K562 (cell line): ENCODE results near the gene HIGD1C. TPM values are rescaled to one million over a fixed set of nuclear protein-coding genes. Genes with fewer than 3 reads are reported as not detected.

Experiments
- ARID1B ChIP-seq: fragments of 450-650 bp; IDR thresholded peaks from 2 replicates; pipeline ENCODE4 v1.6.1; 2016; ENCODE audit warnings: antibody characterized with exemption, mild to moderate bottlenecking, inconsistent platforms
- ARNT ChIP-seq, 2 experiments: fragments of 450-650 bp; IDR thresholded peaks; 2 replicates each; pipeline ENCODE4 v1.6.1; 2016; ENCODE audit warnings: mild to moderate bottlenecking in 1 of 2
- BRF1 ChIP-seq: IDR thresholded peaks from 3 replicates; pipeline ENCODE4 v1.6.1; 2011; ENCODE audit warnings: borderline replicate concordance, mild to moderate bottlenecking; ENCODE audit not compliant: insufficient read length; ENCODE audit errors: extremely low read depth
- CBFA2T3 ChIP-seq: fragments of 450-650 bp; IDR thresholded peaks from 2 replicates; pipeline ENCODE4 v1.6.1; 2017
- CXXC5 ChIP-seq: fragments of 250-450 bp; sonication (Bioruptor Pico); IDR thresholded peaks from 2 replicates; pipeline ENCODE4 v1.8.0; 2022; ENCODE audit warnings: inconsistent platforms, mild to moderate bottlenecking, moderate library complexity
- ETV5 ChIP-seq: sonication (generic); formaldehyde crosslinking; IDR thresholded peaks from 2 replicates; pipeline ENCODE4 v1.4.0; 2020; ENCODE audit warnings: low read depth, mild to moderate bottlenecking, missing genetic modification reagents
- LCOR ChIP-seq: sonication (generic); formaldehyde crosslinking; IDR thresholded peaks from 2 replicates; pipeline ENCODE4 v1.8.0; 2022; ENCODE audit warnings: mild to moderate bottlenecking, missing genetic modification reagents
- MTA1 ChIP-seq: fragments of 450-650 bp; IDR thresholded peaks from 2 replicates; pipeline ENCODE4 v1.6.1; 2017; ENCODE audit warnings: borderline replicate concordance
- PATZ1 ChIP-seq: fragments of 250-450 bp; sonication (Bioruptor Pico); IDR thresholded peaks from 2 replicates; pipeline ENCODE4 v1.5.0; 2020; ENCODE audit warnings: mild to moderate bottlenecking, borderline replicate concordance
- PTBP1 ChIP-seq: fragments of 200-400 bp; formaldehyde crosslinking; IDR thresholded peaks from 2 replicates; pipeline ENCODE4 v1.6.1; 2017; ENCODE audit warnings: low read depth, low read length
- PURB ChIP-seq: sonication (generic); formaldehyde crosslinking; IDR thresholded peaks from 2 replicates; pipeline ENCODE4 v1.9.0; 2021; ENCODE audit warnings: low read depth, mild to moderate bottlenecking, missing genetic modification reagents
- SMARCB1 ChIP-seq: IDR thresholded peaks from 2 replicates; pipeline ENCODE4 v1.6.1; 2011; ENCODE audit warnings: improper control_type of control experiment, low read depth; ENCODE audit not compliant: insufficient read length
- SMC3 ChIP-seq: conservative IDR thresholded peaks from 2 replicates; pipeline ENCODE4 v1.6.1; 2011; ENCODE audit warnings: low read depth, low read length, improper control_type of control experiment; ENCODE audit not compliant: insufficient read depth
- TAF9B ChIP-seq: fragments of 450-650 bp; IDR thresholded peaks from 2 replicates; pipeline ENCODE4 v1.6.1; 2018; ENCODE audit warnings: mild to moderate bottlenecking; ENCODE audit not compliant: partially characterized antibody
- TAL1 ChIP-seq: fragments of 450-650 bp; IDR thresholded peaks from 2 replicates; pipeline ENCODE4 v1.6.1; 2016; ENCODE audit warnings: mild to moderate bottlenecking
- ZKSCAN8 ChIP-seq: fragments of 200-800 bp; sonication (Bioruptor generic); IDR thresholded peaks from 2 replicates; pipeline ENCODE4 v1.6.1; 2016; ENCODE audit warnings: missing genetic modification characterization, missing compliant biosample characterization
- polyA plus RNA-seq, 8 experiments: library from polyadenylated mRNA; depleted of rRNA in 4 of 8; stranded (reverse) in 5 of 8; unstranded in 3 of 8; fragments of >200 nt; fragmentation: Nextera tagmentation in 2 of 8; fragmentation: Illumina TruSeq in 1 of 8; extraction: Ambion mirVana in 2 of 8; extraction: Trizol in 1 of 8; gene quantifications; 2 replicates each; pipeline versions ENCODE4 v1.2.1 to v1.2.3, GENCODE V29; 2011 to 2014; ENCODE audit warnings: inconsistent platforms in 1 of 8, missing spikeins in 1 of 8
- total RNA-seq, 7 experiments: library from RNA; depleted of rRNA in 6 of 7; stranded (reverse); fragments of >200 nt in 6 of 7; fragmentation: Illumina TruSeq in 2 of 7; extraction: Trizol in 2 of 7; gene quantifications; 2 replicates each; pipeline versions ENCODE4 v1.2.1 to v1.2.3, GENCODE V29; 2011 to 2021; ENCODE audit warnings: low replicate concordance in 1 of 7
- TF ChIP-seq, protein P1 (sequence below): fragments of 250-450 bp; sonication (Bioruptor Pico); IDR thresholded peaks from 2 replicates; pipeline ENCODE4 v1.4.0; 2020; ENCODE audit warnings: mild to moderate bottlenecking, moderate library complexity
- TF ChIP-seq, protein P2 (sequence below): sonication (generic); IDR thresholded peaks from 2 replicates; pipeline ENCODE4 v1.6.1; 2016
- TF ChIP-seq, protein P3 (sequence below): fragments of 450-650 bp; formaldehyde crosslinking; IDR thresholded peaks from 2 replicates; pipeline ENCODE4 v1.4.0; 2020; ENCODE audit warnings: mild to moderate bottlenecking, moderate library complexity
- TF ChIP-seq, protein P4 (sequence below): fragments of 450-650 bp; IDR thresholded peaks from 2 replicates; pipeline ENCODE4 v1.6.1; 2014; ENCODE audit warnings: low read depth, mild to moderate bottlenecking, moderate library complexity, borderline replicate concordance
- TF ChIP-seq, protein P5 (sequence below): fragments of 450-650 bp; IDR thresholded peaks from 2 replicates; pipeline ENCODE4 v1.6.1; 2016

Gene HIGD1C
- total and polyA plus RNA-seq, 9 of the 15 experiments (the other 6 are each of a cell fraction or from before 2014, with no cell fraction given): not detected

- TF ChIP-seq PTBP1 (no peak), ETV5 (CRISPR knock-in tag) (no peak), PATZ1 (CRISPR knock-in tag) (no peak), ARNT (IDR thresholded peaks at IDR 0.05) (no peak), TAF9B (no peak), SMARCB1 (peak; percentile 95), LCOR (no peak), SMC3 (no peak), MTA1 (no peak), CBFA2T3 (peak; percentile 69), CXXC5 (CRISPR knock-in tag) (no peak), TAL1 (peak; percentile 54), ARID1B (peak; percentile 77), PURB (CRISPR knock-in tag) (no peak), ZKSCAN8 (CRISPR knock-in tag) (no peak), BRF1 (no peak)
- TF ChIP-seq, protein P1, sequence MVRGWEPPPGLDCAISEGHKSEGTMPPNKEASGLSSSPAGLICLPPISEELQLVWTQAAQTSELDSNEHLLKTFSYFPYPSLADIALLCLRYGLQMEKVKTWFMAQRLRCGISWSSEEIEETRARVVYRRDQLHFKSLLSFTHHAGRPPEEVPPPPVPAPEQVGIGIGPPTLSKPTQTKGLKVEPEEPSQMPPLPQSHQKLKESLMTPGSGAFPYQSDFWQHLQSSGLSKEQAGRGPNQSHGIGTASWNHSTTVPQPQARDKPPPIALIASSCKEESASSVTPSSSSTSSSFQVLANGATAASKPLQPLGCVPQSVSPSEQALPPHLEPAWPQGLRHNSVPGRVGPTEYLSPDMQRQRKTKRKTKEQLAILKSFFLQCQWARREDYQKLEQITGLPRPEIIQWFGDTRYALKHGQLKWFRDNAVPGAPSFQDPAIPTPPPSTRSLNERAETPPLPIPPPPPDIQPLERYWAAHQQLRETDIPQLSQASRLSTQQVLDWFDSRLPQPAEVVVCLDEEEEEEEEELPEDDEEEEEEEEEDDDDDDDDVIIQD (CRISPR knock-in tag): no peak
- TF ChIP-seq, protein P2, sequence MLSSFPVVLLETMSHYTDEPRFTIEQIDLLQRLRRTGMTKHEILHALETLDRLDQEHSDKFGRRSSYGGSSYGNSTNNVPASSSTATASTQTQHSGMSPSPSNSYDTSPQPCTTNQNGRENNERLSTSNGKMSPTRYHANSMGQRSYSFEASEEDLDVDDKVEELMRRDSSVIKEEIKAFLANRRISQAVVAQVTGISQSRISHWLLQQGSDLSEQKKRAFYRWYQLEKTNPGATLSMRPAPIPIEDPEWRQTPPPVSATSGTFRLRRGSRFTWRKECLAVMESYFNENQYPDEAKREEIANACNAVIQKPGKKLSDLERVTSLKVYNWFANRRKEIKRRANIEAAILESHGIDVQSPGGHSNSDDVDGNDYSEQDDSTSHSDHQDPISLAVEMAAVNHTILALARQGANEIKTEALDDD: peak; percentile 63
- TF ChIP-seq, protein P3, sequence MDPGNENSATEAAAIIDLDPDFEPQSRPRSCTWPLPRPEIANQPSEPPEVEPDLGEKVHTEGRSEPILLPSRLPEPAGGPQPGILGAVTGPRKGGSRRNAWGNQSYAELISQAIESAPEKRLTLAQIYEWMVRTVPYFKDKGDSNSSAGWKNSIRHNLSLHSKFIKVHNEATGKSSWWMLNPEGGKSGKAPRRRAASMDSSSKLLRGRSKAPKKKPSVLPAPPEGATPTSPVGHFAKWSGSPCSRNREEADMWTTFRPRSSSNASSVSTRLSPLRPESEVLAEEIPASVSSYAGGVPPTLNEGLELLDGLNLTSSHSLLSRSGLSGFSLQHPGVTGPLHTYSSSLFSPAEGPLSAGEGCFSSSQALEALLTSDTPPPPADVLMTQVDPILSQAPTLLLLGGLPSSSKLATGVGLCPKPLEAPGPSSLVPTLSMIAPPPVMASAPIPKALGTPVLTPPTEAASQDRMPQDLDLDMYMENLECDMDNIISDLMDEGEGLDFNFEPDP (CRISPR knock-in tag): no peak
- TF ChIP-seq, protein P4, sequence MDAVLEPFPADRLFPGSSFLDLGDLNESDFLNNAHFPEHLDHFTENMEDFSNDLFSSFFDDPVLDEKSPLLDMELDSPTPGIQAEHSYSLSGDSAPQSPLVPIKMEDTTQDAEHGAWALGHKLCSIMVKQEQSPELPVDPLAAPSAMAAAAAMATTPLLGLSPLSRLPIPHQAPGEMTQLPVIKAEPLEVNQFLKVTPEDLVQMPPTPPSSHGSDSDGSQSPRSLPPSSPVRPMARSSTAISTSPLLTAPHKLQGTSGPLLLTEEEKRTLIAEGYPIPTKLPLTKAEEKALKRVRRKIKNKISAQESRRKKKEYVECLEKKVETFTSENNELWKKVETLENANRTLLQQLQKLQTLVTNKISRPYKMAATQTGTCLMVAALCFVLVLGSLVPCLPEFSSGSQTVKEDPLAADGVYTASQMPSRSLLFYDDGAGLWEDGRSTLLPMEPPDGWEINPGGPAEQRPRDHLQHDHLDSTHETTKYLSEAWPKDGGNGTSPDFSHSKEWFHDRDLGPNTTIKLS: no peak
- TF ChIP-seq, protein P5, sequence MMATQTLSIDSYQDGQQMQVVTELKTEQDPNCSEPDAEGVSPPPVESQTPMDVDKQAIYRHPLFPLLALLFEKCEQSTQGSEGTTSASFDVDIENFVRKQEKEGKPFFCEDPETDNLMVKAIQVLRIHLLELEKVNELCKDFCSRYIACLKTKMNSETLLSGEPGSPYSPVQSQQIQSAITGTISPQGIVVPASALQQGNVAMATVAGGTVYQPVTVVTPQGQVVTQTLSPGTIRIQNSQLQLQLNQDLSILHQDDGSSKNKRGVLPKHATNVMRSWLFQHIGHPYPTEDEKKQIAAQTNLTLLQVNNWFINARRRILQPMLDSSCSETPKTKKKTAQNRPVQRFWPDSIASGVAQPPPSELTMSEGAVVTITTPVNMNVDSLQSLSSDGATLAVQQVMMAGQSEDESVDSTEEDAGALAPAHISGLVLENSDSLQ: 0 out of 2 replicates have a peak, but pooled peaks have one; percentile 49
Observed at GRCh38 chr12:51017452-51017851, 65.1 kb downstream of the HIGD1C start (continued).
